ENCODE data around the gene ATRNL1. TPM values are rescaled to one million over a fixed set of nuclear protein-coding genes. Genes with fewer than 3 reads are reported as not detected.
"Not testable (repeated sequence)": the region's sequence is repeated elsewhere in the genome, so short reads cannot be mapped to it uniquely, and the experiment has no call there.

Gene ATRNL1
- total RNA-seq, 1 donor from 2014 or later, result 24.2 TPM

DNA sequence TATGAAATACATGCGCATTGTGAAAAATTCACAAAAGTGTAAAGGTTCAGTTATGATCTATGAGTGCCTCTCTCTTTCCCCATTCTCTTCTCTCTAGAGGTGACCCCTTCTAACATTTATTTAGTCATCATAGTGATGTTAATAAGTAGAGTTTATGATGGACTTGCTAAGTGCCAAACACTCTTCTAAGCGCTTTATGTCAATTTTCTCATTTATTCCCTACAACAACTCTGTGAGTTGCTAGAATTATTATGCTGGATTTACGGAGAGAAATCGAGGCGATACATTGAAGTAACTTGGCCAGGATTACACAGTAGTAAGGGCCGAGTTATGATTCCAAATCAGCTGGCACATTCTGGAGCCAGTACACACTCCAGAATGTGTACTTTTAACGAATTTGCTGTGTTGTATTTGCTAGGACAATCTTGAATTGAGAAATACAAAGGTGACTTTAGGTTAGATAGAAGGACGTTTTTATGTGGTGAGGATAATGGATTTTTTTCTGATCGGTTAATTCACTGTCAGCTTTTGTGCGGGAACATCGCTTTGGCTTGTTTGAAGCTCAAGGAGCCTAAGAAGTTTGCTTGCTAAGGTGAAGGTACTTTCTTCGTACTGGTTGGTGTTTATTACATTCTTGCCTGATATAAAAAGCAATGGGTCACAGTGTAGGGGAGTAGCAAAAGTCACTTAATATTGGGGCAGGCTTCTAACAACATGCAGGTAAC, 1.4 kb downstream of the ATRNL1 start:
- Mint-ChIP-seq H3K4me3 (ENCODE audit: low read depth) (peak overlapping the region; percentile 80), H3K9me3 (ENCODE audit: low read depth) (no peaks in the 10 kb centered on the region), H3K27ac (peak overlapping the region; percentile 56), H3K36me3 (ENCODE audit: insufficient read depth) (no peaks in the 10 kb centered on the region), H3K27me3 (peaks cover 45% of the 10 kb centered on the region), H3K4me1 (ENCODE audit: low read depth) (peaks cover 10% of the 10 kb centered on the region)
- TF ChIP-seq, protein P1, sequence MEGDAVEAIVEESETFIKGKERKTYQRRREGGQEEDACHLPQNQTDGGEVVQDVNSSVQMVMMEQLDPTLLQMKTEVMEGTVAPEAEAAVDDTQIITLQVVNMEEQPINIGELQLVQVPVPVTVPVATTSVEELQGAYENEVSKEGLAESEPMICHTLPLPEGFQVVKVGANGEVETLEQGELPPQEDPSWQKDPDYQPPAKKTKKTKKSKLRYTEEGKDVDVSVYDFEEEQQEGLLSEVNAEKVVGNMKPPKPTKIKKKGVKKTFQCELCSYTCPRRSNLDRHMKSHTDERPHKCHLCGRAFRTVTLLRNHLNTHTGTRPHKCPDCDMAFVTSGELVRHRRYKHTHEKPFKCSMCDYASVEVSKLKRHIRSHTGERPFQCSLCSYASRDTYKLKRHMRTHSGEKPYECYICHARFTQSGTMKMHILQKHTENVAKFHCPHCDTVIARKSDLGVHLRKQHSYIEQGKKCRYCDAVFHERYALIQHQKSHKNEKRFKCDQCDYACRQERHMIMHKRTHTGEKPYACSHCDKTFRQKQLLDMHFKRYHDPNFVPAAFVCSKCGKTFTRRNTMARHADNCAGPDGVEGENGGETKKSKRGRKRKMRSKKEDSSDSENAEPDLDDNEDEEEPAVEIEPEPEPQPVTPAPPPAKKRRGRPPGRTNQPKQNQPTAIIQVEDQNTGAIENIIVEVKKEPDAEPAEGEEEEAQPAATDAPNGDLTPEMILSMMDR (IDR thresholded peaks at IDR 0.05; ENCODE audit: unreplicated experiment), result no peak
- no peak for DNase-seq (ENCODE audit: low spot score, unreplicated experiment)

DNA sequence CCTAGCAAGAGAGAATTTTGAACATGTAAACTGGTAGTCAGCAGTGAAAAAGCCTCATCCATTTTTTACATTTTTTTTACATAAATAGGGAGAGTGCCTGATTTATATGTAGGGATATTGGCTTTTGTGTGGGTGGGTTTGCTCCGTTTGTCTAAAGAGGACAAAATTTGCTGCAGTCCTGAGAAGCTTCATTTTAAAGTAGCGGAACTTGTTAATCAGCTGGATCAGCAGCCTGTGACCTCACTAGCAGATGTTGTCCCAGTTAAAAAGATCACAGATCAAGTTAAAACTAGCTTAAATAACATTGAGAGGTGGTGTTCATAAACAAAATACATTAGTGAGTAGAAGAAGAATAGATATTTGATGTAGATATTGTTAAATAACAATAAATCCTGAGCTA, 2.6 kb downstream of the ATRNL1 start:
- Mint-ChIP-seq H3K36me3 (ENCODE audit: insufficient read depth) (peaks cover 2% of the 10 kb centered on the region), H3K27me3 (peaks cover 39% of the 10 kb centered on the region), H3K4me1 (ENCODE audit: low read depth) (peaks cover 10% of the 10 kb centered on the region), H3K4me3 (ENCODE audit: low read depth) (no peak overlapping the region), H3K9me3 (ENCODE audit: low read depth) (peaks cover 4% of the 10 kb centered on the region), H3K27ac (no peak overlapping the region)
- TF ChIP-seq, protein P1 (IDR thresholded peaks at IDR 0.05; ENCODE audit: unreplicated experiment), result no peak
- no peak for DNase-seq (ENCODE audit: low spot score, unreplicated experiment)

DNA sequence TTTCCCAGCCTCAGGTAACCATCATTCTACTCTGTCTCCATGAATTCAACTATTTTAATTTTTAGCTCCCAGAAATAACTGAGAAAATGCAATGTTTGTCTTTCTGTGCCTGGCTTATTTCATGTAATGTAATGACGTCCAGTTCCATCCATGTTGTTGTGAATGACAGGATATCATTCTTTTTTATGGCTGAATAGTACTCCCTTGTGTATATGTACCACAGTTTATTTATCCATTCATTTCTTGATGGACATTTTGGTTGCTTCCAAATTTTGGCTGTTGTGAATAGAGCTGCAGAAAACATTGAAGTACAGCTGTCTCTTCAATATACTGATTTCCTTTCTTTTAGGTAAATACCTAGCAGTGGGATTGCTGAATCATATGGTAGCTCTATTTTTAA, 10.5 kb downstream of the ATRNL1 start:
- Mint-ChIP-seq H3K36me3 (ENCODE audit: insufficient read depth) (peaks cover 17% of the 10 kb centered on the region), H3K4me1 (ENCODE audit: low read depth) (no peaks in the 10 kb centered on the region), H3K9me3 (ENCODE audit: low read depth) (peaks cover 40% of the 10 kb centered on the region), H3K4me3 (ENCODE audit: low read depth) (no peak overlapping the region), H3K27me3 (no peaks in the 10 kb centered on the region), H3K27ac (no peak overlapping the region)
- DNase-seq (ENCODE audit: low spot score, unreplicated experiment), result no peak
- TF ChIP-seq, protein P1 (IDR thresholded peaks at IDR 0.05; ENCODE audit: unreplicated experiment), result no peak

DNA sequence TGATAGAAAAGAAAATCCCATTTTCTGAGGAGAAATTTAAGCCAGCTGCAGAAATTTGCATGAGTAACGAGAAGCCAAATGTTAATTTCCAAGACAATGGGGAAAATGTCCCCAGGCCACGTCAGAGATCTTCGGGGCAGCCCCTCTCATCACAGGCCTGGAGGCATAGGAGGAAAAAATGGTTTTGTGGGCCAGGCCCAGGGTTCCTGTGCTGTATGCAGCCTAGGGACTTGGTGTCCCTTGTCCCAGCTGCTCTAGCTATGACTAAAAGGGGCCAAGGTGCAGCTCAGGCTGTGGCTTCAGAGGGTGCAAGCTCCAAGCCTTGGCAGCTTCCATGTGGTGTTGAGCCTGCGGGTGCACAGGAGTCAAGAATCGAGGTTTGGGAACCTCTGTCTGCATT, 12.2 kb downstream of the ATRNL1 start:
- H3K27me3 Mint-ChIP-seq; DNase-seq (ENCODE audit: low spot score, unreplicated experiment); H3K4me1 Mint-ChIP-seq (ENCODE audit: low read depth); H3K27ac Mint-ChIP-seq; H3K4me3 Mint-ChIP-seq (ENCODE audit: low read depth): not testable (repeated sequence)
- peaks cover 16% of the 10 kb centered on the region for H3K36me3 Mint-ChIP-seq (ENCODE audit: insufficient read depth)
- H3K9me3 Mint-ChIP-seq (ENCODE audit: low read depth), result peaks cover 39% of the 10 kb centered on the region

DNA sequence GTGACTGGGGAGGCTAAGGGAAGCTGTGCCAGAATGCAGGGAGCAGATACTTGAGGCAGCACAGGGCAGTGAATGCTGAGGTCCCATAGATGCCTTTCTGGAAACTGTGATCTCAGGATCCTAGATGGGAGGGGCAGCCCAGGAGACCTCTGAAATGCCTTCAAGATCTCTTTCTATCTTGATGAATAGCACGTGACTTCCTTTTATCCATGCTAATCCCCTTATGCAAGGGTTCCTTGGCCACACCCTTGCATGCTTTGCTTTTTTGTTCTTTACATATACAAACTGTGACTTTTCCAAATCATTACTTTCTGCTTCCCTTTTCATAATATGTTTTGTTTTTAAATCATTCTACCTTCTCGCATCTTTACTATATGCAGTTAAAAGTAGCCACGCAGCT, 14.7 kb downstream of the ATRNL1 start:
- Mint-ChIP-seq H3K9me3 (ENCODE audit: low read depth) (peaks cover 32% of the 10 kb centered on the region), H3K4me1 (ENCODE audit: low read depth) (no peaks in the 10 kb centered on the region), H3K36me3 (ENCODE audit: insufficient read depth) (peaks cover 15% of the 10 kb centered on the region), H3K4me3 (ENCODE audit: low read depth) (no peak overlapping the region), H3K27me3 (no peaks in the 10 kb centered on the region), H3K27ac (no peak overlapping the region)
- DNase-seq (ENCODE audit: low spot score, unreplicated experiment), result no peak
- TF ChIP-seq, protein P1 (IDR thresholded peaks at IDR 0.05; ENCODE audit: unreplicated experiment), result no peak

DNA sequence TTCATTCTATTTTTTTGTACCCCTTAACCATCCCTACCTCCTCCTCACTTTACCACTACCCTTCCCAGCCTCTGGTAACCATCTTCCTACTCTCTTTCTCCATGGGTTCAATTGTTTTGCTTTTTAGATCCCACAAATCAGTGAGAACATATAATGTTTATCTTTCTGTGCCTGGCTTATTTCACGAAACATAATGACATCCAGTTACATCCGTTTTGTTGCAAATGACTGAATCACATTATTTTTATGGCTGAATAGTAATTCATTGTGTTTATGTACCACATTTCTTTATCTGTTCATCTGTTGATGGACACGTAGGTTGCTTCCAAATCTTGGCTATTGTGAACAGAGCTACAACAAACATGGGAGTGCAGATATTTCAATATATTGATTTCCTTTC, 24.1 kb downstream of the ATRNL1 start:
- Mint-ChIP-seq H3K36me3 (ENCODE audit: insufficient read depth) (no peaks in the 10 kb centered on the region), H3K4me3 (ENCODE audit: low read depth) (no peak overlapping the region), H3K4me1 (ENCODE audit: low read depth) (no peaks in the 10 kb centered on the region), H3K27ac (no peak overlapping the region), H3K9me3 (ENCODE audit: low read depth) (peaks cover 11% of the 10 kb centered on the region), H3K27me3 (no peaks in the 10 kb centered on the region)
- no peak for DNase-seq (ENCODE audit: low spot score, unreplicated experiment)
- TF ChIP-seq, protein P1 (IDR thresholded peaks at IDR 0.05; ENCODE audit: unreplicated experiment), result no peak
